ENCODE measurements around the gene FANCF.

Gene FANCF

DNA sequence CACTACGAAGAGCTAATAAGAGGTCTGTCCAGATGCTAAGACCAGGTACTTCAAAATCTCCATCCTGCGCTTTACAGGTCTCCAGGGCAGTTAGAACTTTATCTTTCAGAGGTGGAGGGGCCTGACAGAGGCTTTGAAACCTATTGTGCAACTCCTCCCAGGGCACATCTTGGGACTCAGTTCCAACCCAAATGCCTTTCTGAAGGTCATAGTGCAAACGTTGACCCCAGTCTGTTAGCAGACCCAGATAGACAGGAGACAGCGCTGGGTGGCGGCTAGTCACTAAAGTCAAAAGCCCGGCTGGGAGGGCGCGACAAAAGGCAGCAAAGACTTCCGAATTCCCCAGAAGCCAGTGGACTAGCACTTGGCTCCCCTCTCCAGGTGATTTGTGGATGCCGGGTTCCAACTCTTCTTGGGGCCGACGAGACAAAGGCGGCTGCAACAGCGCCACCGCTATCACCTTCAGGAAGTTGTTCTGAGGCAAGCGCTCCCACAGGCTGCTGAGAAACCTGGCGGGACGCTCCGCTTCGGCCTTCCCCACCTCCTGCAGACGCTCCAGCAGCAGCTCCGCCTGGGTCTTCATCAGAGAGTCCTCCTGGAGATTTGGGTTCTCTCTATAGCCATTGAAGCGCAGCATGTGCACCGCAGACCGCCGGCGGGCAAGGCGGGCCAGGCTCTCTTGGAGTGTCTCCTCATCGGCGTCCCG is 728 bp downstream of the FANCF start:
- DNase-seq = peak; percentile 62

DNA sequence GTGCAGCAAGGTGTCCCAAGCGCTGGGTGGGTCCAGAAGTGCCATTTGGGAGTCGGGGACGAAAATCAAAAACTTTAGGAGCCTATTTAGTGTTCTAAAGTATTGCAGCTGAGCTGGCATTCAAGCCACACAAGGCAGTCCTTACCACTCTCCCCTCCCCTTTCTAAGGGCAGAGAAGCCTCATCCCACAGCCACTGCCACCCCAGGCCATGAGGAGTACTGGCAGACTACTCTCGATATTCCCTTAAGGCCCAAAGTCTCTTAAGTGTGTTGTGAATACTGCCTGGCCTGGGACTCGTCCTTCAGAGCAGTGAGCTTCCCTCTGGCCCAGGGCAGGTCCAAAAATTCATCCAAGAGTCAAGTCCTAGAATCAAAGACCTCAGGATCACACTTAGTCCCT is 7.8 kb downstream of the FANCF start:
- DNase-seq = no peak

DNA sequence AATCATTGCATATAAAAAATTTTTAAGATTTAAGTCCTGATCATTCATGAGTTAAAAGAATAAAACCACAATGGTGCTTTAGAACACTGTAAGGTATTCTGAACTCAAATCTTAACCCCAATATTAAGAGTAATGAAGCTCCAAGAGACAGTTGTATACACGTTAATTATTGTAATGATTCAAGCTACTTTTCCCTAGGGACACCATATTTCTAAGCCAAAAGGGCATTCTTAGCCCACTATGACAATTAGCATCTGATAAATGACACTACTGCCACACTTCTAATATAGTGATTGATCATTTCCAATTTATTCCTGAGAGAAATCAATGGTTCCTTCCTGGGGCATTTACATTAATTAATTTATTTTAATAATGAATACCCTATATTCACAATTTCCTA is 21.7 kb downstream of the FANCF start:
- no peak for DNase-seq

DNA sequence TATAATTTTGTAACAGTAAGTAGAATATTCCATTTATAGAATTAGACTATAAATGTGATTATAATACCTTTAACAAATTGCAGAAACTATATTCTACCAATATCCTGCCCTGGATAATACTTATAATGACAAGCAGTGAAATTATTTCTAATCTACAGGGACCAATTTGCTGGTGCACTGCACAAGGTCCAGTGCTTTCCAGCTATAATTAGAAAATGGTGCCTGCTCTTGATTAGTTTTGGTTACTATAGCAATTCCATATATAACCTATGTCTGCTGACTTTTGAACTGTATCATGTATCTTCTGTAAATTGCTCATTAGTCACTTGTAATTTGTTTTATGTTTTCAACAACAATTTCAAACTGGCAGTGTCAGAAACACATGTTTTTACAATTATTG is 23.1 kb downstream of the FANCF start:
- no peak for DNase-seq

GRCh38 chr11:22599458-22599857 is 26.2 kb downstream of the FANCF start:
- DNase-seq = no peak

DNA sequence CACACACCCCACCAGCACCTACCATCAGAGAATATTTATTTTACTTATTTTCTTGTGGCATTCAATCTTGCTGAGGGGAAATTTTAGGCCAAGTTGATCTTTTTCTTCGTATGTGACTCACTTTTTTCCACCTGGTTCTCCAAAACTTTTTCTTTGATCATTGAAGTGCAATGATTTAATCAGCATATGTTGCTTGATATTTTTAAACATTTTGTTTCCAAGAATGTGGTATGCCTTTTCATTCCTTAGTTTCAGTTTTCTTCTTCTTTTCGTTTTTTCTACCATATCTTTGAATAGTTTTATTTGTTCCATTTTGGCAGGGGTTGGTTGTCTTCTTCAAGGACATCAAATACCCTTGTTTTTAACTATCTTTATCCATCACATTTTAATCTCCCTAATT is 28.6 kb downstream of the FANCF start:
- DNase-seq = no peak

DNA sequence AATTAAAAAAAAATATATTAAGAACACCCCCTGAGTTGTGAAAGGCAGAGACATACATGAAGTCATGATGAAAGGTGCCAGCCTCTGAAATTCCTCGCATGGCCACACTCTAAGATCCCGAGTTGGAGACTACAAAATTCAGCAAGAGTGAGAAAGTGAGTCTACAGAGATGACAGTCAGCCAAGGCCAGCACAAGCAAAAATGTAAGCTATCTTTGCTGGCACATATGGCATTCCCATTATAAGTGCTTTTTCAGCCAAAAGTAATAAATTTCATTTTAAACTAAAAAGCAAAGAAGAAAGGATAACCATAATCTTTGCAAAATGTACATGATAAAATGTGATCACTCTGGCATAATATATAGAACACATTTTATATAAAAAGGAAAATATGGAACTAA is 40.6 kb downstream of the FANCF start:
- no peak for DNase-seq

DNA sequence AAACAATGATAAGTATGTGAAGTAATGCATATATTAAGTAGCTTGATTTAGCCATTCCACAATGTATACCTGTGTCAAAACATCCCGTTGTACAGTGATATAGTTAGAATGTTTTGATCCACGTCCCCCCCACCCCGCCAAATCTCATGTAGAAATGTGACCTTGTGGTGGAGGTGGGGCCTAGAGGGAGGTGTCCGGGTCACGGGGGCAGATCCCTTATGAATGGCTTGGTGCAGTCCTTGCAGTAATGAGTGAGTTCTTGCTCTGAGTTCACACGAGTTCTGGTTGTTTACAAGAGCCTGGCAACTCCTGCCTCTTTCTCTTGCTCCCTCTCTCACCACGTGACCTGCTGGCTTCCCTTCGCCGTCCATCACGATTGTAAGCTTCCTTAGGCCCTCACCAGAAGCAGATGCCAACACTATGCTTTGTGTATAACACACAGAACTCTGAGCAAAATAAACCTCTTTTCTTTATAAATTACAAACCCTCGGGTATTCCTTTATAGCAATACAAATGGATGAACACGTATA is 41.6 kb downstream of the FANCF start:
- no peak for DNase-seq

GRCh38 chr11:22582151-22582410 is 43.5 kb downstream of the FANCF start:
- no peak for DNase-seq

GRCh38 chr11:22581354-22582150 is 44.1 kb downstream of the FANCF start:
- no peak for DNase-seq

DNA sequence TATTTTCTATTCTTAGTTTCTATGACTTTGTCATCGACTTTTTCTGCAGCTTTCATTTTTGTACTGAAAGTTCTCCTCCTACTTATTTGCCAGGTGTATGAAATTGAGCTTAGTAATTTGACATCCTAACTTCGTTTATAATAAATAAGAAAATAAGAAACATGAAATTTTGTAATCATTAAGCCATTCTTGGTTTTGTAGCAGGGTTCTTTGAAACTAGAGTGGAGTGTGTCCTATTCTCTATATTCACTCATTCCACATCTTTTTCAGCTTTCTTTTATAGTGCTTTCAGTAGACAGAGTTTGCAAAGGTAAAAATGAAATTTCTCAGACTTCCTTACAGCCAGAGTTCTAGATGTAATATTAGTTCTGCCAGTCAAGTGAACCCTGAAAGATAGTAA is 47.8 kb downstream of the FANCF start:
- no peak for DNase-seq

Data from NCI-H2029 (cell line).